ENCODE data around the gene KSR1.
A peak's percentile ranks its signal among the peaks of the same experiment; 100 is the strongest.

The KSR1 gene

DNA sequence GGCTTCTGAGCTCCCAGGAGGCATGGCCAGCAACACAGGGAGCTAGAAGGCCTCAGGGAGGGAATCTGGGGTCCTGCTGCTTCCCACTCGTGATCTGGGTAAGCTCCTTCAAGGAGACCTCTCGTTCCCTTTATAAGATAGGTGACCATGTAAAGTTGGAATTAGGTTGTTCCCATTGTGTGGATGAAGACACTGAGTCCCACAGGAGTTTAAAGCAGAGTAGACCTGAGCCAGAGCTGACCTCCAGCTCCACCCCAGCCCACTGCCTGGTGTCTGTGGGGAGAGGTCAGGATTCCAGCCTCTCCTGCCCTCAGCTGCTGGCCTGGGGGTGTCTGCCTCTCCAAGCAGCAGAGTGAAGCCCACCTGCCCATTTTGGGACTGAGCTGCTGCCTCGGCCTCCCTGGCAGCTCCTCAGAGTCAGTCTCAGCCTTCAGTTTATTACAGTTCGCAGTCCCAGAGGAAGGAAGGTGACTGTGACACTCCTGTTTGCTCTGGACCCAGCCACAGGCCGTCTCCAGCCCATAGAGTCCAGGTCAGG is 141.6 kb downstream of the KSR1 start:
- no peak for DNase-seq

DNA sequence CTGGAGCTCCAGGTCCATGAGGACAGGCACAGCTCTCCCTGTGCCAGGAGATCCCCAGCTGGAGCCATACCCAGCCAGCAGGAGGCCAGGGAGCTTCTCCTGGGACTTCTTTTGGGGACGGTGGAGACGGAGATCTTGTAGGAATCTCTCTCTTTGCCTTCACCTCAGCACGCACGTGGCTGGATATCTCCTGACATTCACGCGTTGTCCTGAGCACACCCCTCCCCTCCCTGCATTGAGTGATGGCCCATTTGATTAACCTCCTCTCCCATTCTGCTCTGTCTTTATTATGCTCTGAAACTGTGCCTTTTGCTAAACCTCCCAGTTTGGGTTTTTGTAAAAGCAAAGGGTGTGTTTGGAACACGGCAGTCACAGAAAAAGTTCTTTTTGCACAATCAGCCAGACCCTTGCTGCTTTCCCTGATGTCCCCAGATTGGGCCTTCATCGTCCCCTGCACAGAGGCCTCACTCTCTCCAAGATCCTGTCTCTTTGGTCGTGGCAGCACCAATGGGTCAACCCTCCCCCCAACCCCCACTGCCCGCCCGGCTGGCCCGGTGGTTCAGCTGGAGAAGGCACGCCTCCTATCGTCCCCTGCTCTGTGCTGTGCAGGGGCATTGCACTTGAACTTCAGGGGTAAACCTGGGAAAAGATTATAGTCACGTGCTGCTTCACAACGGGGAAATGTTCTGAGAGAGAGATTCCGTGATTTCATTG is 142.2 kb downstream of the KSR1 start:
- no peak for DNase-seq

DNA sequence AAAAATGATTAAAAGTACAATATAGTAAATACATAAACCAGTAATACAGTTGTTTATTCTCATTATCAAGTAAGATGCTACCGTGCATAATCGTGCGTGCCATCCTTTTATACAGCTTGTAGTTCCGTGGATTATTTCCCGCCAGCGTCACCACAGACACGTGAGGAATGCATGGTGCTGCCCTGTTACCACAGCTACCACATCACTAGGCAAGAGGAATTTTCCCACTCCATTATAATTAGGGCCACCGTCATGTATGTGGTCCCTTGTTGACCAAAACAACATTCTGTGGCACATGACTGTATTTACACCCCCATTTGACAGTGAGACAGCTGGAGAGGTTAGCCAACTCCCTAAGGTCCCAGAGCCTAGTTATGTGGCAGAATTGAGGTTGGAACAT is 144.2 kb downstream of the KSR1 start:
- DNase-seq = no peak

DNA sequence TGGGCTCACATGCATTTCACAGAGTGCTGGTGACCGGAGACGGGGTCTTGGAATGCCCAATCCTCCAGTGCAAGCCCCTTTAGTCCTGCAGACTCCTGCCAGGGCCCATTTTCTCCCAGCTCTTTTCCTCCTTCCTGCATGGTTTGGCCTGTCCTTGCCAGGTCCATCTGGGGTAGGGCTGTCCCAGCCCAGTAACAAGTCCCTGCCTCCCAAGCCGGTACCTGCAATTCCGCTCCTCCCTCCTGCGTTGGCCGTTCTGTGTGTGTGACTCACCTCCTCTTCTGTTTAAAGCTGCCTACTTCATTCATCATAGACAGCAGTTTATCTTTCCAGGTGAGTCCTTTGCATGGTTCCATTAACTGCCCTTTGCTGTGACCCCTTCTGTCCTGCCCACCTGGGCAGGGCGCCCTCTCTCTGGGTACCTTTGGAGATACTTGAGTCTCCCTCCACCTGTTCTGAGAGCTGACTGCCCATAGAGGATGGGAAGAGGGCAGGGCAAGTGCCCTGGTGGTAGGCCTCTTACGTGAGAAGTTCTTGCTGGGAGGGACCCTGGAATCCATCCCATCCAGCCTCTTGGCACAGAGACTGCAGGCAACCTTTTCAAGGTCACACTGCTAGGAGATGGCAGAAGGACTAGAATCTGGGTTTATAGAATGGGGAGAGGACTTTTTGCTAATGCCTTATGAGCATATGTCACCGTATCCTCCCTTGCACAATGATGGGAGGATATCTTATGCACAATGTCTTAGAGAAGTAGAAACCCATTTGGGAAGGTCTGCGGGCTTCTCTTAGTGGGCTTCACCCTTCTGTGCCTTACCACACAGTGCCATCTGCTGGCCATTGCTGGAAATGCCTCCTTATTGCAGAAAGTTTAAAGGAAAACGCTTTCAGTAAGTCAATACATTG is 145.1 kb downstream of the KSR1 start:
- DNase-seq = peak; percentile 68

DNA sequence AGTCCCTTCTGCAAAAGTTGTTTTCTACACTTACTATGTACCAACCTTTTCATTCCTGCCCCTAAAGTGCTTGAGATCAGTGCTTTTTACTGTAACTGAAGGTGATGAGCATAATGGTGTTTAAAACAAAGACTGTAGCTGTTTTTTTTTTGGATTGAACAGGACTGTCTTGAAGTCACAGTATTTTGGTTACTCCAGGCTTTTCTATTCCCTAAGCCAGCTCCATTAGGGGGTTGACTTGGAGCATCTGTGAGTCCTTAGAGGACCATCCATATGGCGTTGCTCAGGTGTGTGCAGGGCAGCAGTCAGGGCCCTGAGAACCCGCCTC is 145.7 kb downstream of the KSR1 start:
- no peak for DNase-seq

DNA sequence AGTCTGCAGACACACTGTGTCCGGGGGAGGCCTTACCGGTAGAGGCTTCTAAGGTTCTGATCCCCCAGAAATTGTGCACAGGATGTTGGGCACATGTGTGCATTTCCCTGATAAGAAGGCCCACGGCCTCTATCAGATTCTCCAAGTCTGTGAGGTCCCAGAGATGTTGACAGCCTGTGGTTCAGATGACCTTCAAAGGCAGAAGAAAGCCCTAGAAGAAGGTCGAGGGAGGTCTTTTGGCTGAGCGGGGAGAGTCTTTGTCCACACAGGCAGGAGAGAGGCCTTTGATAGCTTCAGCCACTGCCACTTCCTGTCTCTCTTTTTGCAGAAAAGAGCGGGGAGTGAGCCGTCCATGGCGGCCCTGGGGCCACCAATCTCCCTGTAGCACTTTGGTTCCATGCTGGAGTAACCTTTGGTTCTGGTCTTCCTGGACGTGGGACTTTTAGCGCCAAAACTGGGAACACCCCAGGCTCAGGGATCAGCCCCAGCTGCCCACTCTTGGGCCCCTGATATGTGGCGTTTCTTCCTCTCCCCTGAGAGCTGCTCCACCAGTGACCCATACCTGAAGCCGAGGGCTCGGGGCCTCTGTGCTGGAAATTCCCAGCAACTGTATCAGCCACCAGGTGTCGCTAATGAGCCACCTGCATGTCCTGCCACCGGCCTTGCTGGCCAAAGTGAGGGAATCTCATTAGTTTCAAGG is 146.6 kb downstream of the KSR1 start:
- DNase-seq = peak; percentile 60

DNA sequence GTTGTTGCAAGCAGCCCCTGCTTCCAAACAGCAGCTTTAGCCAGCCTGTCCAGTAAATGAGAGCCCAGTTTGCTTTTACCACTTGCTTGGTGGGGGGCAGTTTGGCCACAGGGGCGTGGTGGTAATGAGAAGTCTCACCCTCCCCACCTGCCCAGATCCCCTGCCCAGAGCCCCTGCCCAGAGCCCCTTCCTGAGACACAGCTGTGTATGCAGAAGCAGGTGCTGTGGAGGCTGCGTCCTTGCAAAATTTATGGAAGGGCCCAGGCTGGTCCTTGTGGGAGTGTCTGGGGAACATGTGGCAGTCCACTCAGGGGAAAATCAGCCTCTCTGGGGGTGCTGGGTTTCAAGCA is 147.1 kb downstream of the KSR1 start:
- DNase-seq = no peak

DNA sequence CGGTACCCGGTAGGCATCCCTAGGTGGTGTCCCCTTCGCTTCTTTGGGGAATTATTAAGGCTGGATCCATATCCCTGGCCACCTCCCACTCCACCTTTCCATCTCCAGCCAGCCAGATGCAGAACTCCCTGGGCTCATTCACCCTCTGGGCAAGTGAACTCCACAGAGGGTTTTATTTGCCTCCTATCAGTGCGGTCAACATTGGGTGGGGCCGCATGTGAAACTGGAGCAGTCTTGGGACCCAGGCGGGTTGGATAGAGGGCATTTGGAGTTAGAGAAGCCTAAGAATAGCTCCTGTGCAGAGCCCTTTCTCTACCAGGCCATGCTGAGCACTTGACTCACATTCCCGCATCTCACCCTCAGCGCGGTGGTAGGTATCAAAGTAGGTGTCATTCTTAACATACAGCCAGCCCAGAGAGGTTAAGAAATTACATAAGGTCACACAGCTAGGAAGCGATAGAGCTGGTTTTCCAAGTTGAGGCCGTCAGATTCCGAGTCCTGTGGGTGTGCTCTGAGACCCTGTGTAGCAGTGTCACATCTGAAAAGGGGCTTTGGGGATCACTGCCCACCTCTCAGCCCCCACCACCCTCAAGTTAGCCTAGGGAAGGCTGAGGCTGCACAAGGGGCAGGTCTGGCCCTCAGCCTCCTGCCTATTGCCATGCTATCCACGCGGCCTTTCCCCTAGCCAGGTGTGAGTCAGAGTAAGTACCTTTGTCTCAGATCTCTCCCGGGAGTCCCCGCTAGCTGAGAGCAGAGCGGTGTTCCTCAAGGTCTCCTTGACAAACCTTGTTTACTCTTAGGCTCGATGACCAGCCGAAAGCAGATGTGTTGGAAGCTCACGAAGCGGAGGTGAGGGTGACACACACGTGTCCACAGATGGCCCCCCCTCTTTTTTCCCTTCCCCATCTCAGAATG is 147.9 kb downstream of the KSR1 start:
- DNase-seq = no peak

DNA sequence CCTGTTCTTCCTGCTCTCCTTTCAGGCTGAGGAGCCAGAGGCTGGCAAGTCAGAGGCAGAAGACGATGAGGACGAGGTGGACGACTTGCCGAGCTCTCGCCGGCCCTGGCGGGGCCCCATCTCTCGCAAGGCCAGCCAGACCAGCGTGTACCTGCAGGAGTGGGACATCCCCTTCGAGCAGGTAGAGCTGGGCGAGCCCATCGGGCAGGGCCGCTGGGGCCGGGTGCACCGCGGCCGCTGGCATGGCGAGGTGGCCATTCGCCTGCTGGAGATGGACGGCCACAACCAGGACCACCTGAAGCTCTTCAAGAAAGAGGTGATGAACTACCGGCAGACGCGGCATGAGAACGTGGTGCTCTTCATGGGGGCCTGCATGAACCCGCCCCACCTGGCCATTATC is 149.2 kb downstream of the KSR1 start:
- DNase-seq = no peak

DNA sequence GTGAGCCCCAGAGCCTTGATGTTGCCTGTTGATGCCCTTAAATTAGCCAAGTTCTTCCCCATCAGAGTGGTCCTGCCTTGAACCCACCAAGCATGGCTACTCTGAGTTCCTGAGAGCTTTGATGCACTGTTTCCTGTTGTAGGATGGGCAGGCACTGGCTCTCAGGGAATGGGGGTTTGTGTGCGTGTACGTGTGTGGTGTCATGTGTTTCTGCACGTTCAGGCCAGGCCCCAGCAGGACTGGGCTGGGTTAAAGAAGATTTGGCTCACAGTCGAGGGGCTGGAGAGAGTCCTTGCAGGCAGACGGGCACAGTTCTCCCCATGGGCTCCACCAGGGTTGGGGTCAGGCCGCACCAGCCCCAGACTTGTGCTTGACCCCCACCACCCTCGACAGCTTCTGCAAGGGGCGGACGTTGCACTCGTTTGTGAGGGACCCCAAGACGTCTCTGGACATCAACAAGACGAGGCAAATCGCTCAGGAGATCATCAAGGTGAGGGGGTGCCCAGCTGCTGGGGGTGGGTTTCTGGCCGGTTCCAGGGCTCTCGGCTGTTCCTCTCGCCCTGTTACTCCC is 151.4 kb downstream of the KSR1 start:
- DNase-seq = no peak

DNA sequence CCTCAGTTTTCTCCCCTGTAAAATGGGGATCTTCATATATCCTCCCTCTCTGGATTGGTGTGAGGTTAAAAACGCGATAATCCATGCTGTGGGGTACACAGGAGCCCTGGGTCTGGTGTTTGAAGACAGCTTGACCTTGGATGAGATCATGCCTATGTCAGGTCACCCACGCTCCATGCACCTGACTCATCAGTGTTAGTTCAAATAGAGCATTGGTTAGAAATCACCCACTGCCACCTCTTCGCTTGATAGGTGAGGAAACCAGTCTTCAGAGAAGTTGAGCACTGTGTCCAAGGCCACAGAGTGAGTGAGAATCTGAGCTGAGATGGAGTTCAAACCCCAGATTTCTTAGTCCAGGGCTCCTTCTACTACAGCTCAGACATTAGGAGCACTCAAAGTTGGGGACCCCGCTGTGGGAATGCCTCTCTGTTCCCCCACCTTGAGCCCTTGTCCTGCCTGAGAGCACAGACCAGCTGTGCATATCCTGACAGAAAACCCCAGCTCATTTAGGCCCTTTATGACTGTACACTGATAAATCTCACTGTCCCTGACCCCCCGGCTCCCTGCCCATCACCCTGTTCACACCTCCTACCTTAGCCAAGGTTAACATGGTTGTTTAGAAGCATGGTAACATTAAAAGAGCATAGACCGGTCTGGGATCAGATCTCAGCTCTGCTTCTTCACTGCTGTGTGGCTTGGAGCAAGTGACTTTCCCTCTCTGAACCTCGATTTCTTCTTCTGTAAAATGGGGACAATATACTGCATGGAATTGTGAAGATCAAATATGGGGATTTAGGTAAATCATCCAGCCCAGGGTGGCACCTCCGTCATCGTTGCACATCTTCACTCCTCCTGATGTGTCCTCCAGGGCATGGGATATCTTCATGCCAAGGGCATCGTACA is 152.3 kb downstream of the KSR1 start:
- no peak for DNase-seq

DNA sequence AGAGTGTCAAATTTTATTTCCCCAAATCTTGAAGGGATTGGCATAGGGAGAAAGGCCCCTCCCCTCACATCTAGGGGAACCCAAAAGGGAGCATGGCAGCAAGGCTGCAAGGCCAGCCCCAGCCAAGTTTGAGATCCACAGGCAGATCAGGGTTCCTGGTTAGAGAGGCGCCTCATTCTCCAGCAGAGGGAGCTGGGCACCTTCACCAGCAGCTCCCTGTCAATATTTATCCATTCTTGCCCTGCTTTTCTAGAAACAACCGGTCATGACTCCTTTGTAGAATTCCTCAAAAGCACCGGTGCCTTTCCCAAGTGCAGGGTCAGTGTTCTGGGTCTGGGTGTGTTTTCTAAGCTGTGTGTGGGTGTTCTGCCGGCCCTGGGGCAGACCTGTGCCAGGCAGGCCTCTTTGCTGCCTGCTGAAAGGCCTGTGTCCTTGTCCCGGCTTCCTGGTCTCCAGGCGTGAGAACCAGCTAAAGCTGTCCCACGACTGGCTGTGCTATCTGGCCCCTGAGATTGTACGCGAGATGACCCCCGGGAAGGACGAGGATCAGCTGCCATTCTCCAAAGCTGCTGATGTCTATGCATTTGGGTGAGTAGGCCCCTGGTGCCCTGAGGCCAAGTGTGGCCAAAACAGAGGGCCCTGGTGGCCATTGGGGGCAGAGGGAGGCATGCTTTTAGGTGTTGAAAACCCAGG is 153.5 kb downstream of the KSR1 start:
- no peak for DNase-seq

DNA sequence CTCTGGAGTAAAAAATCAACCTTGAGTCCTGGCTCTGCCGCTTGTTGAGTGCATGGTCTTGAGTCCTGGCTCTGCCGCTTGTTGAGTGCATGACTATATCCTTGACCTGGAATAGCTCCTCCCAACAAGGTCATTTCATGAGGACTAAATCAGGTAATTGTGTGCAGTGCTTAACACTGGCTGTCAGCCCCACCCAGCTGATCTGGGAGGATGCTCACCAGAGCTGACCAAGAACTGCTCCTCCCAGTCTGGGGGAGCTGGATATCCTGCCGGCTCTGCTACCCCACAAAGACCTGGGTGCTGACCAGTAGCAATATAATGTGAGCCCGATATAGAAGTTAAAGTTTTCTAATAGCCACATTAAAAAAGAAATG is 154.0 kb downstream of the KSR1 start:
- no peak for DNase-seq

DNA sequence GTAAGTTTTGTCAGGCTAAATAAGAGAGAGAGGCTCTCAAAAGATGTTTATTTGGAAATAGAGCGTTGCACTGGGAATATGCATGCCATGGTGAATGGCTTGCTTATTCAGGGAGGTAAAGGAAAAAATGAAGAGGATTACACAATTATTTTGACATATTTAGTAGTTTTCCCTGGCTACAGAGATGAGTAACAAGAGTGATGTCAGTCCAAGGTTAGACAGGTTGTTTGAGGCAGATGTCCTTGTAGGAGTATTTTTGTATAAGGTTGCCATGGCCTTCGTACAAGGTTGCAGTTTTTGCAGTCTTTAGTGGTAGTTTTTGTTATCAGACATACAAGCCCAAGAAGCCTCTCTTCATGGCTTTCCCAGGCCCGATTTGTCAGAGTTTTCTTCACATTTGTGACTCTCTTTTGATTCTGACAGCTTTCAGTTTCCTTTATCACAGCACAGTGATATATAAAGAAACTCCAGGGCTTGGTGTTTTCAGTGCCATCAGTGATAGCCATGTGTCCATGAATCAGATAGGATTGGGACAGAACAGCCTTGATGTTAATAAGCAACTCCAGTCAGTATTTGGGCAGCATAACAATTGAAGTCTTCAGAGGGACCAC is 156.0 kb downstream of the KSR1 start:
- no peak for DNase-seq

DNA sequence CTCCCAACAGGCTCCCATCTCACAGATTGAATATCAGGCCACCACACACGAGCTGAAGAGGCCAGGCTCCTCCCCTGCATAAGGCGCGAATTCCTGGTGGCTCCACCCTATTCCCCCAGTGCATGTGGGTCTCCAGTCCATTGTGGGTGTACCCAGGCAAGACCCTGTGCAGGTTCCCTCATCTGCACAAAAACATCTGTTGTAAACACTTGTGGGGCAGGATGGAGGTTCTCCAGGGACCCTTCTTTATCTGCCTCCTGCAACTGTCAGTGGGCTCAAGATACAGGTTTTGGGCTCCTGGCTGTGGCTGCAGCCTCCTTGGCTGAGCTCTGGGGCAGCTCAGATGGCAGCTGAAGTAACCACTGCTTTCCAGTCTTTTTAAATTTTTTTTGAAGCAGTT is 157.2 kb downstream of the KSR1 start:
- DNase-seq = no peak

DNA sequence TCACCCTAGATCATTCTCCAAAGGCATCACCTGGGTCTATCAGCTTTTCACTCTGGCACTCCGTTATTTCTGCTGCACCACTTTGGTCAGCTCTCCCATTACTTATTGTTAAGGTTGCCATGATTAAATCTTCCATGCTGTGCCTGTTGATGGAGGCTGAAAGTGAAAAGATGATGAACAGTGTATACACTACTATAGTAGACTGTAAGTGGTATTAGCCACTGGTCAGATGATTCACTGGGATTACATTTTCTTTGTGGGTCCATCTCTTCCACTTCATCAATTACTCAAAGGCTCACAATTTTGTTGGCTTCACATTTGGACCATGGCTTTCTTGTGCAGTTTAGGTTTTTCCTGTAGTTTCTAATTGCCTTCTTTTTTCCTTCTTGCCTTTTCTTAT is 158.9 kb downstream of the KSR1 start:
- no peak for DNase-seq

DNA sequence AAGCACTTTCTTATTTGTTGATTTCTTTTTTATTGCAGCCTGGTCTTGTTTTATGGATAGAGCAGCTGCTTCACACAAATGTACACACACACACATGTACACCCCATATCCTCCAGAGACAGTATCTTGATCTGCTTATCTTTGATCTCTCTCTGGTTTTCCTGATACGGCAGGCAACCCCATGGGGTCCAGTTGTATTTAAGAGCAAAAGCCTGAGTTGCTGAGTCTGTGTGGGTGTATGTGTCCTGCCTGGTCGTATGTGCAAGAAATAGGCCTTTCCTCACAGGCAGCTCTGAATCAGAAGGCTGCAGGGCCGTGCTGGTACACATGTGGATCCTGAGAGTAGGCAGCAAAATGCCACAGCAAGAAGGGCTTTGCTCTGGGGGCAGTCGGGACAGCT is 160.2 kb downstream of the KSR1 start:
- DNase-seq = no peak

DNA sequence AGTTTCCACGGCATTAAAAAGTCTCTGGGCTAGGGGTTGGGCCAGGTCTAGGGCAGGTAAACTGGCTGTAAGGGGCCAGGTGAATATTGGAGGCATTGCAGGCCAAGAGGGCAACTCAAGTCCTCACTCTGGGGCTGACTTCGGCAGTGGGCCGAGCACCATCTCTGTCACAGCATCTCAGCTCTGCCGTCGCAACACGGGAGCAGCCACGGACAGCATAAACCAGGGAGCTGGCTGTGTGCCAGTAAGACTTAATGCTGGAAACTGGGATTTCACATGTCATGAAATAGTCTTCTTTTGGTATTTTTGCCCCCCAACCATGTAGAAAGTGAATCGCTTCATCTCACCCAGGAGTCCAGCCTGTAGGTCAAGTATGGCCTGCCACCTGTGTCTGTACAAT is 162.2 kb downstream of the KSR1 start:
- no peak for DNase-seq

DNA sequence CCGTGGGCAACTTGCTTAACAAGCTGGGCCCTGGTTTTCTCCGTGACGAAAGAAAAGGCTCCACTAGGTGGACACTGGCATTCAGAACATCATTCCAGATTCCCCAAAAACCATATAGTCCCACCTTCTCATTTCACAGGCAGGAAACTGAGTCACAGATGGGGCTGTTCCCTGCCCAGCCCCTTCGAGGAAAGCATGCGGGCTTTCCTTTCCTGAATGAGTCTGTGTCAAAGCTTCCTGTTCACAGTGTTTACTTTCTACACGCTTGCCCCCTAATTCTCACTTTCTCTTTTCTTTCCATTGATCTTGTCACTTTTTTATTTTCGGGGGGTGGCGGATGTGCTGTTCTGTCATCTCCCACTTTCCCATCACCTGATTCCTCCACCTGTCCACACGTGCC is 164.5 kb downstream of the KSR1 start:
- DNase-seq = no peak

DNA sequence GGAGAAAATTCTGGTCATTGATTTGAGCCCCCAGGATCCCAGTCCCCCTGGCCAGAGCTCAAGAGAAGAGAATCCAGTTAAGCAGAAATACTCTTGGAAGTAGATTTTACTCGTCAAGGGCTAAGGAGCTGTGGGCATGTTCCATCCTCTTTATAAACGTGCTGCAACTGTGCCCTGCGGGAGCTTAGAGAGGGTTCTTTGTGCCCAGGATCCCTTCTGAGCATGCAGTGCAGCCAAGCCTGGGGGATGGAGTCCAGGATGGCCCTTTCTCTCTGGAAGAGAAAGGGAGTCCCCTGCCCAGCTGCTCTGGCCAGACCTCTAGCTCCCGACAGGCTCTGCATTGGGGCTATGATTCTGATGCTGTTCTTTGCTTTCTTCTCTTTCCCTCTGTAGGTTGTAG is 165.3 kb downstream of the KSR1 start:
- no peak for DNase-seq

Data from activated CD4-positive, alpha-beta T cell treated with anti-CD3 and anti-CD28 coated beads for 1 hour (primary cell).